ENCODE results near the gene PFKP.
"Not testable (repeated sequence)": the region's sequence is repeated elsewhere in the genome, so short reads cannot be mapped to it uniquely, and the experiment has no call there.

The PFKP gene

GRCh38 chr10:3163879-3164278 lies 96.5 kb downstream of the PFKP start:
- FAIRE-seq, result no peak

GRCh38 chr10:3165196-3165595 lies 97.8 kb downstream of the PFKP start:
- FAIRE-seq, result no peak

- FAIRE-seq, result no peak
These were observed 99.3 kb downstream of the PFKP start for GRCh38 chr10:3166496-3167290.

GRCh38 chr10:3167611-3168330 lies 100.4 kb downstream of the PFKP start:
- no peak for FAIRE-seq

GRCh38 chr10:3169271-3169670 lies 101.9 kb downstream of the PFKP start:
- no peak for FAIRE-seq

GRCh38 chr10:3169673-3170072 lies 102.3 kb downstream of the PFKP start:
- no peak for FAIRE-seq

GRCh38 chr10:3171488-3171887 lies 104.1 kb downstream of the PFKP start:
- not testable (repeated sequence) for FAIRE-seq

GRCh38 chr10:3172081-3172445 lies 104.7 kb downstream of the PFKP start:
- no peak for FAIRE-seq

- no peak for FAIRE-seq
These were observed 105.3 kb downstream of the PFKP start, which contains the start of gene PITRM1 for GRCh38 chr10:3172446-3173170. PITRM1 (minus strand) TSS chr10:3172782; CDS start chr10:3172772, 10 bp downstream.

- FAIRE-seq, result no peak
These were observed 106.0 kb downstream of the PFKP start for GRCh38 chr10:3173171-3173878.

- no peak for FAIRE-seq
These were observed 110.7 kb downstream of the PFKP start for GRCh38 chr10:3178042-3178441.

GRCh38 chr10:3179174-3179573 lies 111.8 kb downstream of the PFKP start:
- FAIRE-seq, result no peak

- FAIRE-seq, result no peak
These were observed 113.1 kb downstream of the PFKP start for GRCh38 chr10:3180355-3181025.

GRCh38 chr10:3185386-3185785 lies 118.0 kb downstream of the PFKP start:
- no peak for FAIRE-seq

- no peak for FAIRE-seq
These were observed 119.0 kb downstream of the PFKP start for GRCh38 chr10:3186368-3186767.

Measured in colon (tissue), 2 donors.